HG03108 (cell line): Measurements from ENCODE around the gene KLC1.

Experiments
- ATAC-seq: cut with Tn5 transposase; IDR thresholded peaks from one replicate; pipeline ENCODE4 v1.9.1; 2021; ENCODE audit warnings: moderate library complexity; ENCODE audit not compliant: unreplicated experiment

KLC1 gene

GRCh38 chr14:103656756-103657133 lies 27.7 kb downstream of the KLC1 start:
- ATAC-seq: no peak

GRCh38 chr14:103657471-103657870 lies 28.5 kb downstream of the KLC1 start:
- ATAC-seq: no peak

- no peak for ATAC-seq
These were observed 30.6 kb downstream of the KLC1 start for GRCh38 chr14:103659631-103660030.

DNA sequence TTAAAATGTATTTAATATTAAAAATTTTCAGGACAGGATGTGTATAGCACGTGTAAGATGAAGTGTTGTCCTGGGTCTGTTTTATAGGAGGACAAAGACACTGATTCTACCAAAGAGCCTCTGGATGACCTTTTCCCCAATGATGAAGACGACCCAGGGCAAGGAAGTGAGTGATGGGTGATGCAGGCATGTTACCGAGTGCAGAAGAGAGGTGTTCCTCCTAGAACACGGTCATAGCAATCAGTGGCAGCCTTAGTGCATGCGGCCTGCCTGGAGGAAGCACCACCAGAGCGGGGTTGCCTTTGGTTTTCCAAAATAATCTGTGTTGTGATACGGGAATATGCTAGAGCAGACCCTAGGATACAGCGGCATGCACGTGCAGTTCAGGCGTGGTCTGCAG lies 33.0 kb downstream of the KLC1 start:
- ATAC-seq: no peak

GRCh38 chr14:103662591-103662990 lies 33.6 kb downstream of the KLC1 start:
- no peak for ATAC-seq

- ATAC-seq: no peak
These were observed 34.5 kb downstream of the KLC1 start for GRCh38 chr14:103663506-103663905.

DNA sequence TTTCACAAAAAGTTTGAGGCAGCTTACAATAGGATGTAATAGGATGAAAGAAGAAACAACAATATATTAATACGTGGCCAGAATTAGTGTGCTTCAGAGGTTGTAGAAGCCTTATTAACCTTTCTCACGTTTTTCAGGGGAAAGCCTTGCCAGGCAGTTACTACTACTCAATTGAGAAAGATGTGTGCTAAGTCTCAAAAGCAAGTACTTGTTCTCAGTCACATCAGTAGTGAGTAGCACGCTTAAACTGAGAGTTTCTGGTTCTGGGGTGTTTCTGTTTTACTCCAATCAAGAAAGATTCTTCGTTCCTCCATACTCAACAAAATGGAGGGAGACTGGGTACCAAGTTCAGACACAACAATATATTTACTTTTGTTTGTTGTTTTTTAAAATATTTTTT lies 38.7 kb downstream of the KLC1 start:
- no peak for ATAC-seq

DNA sequence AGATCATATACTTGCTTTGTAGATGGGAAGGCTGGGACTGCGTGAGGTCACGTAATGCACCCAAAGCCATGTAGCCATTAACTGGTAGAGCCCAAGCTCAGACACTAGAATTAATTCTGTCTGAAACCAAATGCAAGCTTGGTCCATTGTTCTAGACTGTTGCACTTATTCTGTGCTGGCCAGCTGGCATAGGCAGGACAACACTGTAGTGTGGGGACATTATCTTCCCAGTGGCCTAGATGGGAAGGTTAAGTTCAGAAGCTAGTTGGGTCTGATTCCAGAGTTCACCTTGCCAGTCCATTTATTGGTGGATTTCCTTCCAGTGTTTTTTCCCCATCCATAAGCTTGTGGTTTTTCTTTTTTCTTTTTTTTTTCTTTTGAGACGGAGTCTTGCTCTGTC lies 39.1 kb downstream of the KLC1 start:
- ATAC-seq: no peak

GRCh38 chr14:103669370-103669769 lies 40.4 kb downstream of the KLC1 start:
- ATAC-seq: no peak

GRCh38 chr14:103671911-103672310 lies 42.9 kb downstream of the KLC1 start:
- no peak for ATAC-seq

GRCh38 chr14:103675957-103676356 lies 46.9 kb downstream of the KLC1 start:
- no peak for ATAC-seq

DNA sequence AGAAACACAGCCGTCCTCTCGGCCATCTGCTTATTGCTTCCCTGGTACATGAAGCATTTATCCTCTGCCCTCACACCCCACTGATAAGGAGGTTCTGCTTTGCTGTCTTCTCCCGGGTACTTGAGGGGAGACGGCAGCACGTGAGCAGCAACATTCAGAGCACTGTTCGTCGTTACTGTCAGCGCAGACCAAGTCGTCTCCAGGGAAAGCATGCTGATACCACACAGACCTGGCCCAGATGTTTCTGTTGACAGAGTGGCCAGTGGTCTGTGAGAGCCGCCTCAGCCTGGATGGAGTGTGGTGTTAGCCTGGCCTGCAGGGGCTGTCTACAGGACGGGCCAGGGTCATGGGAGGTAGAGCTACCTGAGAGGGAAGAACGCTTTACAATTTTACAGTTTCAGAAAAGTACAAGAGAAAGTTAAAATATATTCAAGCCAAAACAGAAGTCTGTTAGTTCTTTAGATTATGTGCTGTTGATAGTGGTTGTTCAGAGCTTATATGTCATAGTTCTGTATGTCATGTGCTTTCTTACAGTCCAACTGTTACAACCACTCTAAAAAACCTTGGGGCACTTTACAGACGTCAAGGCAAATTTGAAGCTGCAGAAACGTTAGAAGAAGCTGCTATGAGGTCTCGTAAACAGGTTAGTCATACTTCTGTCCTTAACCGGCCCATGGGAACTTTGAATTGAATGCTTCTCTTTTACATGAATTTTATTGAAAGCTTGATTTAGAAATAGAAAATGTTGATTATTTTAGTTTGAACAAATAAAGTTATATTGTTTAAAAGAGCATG lies 48.1 kb downstream of the KLC1 start:
- no peak for ATAC-seq

- no peak for ATAC-seq
These were observed 50.3 kb downstream of the KLC1 start for GRCh38 chr14:103679351-103679750.

GRCh38 chr14:103680491-103681231 lies 51.6 kb downstream of the KLC1 start:
- no peak for ATAC-seq

DNA sequence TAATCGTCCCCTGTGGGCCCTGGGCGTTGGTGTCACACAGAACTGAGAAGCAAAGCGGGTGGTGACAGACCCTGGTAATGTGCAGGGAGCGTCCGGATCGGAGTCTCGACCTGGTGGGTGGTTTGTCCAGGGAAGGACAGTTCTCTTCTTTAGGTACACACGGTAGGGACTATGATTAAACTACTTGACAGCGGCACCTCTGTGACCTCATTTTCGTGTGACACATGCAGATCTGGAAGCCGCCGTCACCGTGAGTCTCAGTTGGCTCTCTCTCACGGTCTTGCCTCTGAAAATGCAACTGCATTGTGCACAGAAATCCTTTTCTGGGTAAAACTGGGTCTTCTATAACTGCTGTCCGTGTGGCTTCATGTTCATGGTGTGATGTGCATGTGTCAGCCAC lies 54.1 kb downstream of the KLC1 start:
- ATAC-seq: no peak

GRCh38 chr14:103684471-103684870 lies 55.5 kb downstream of the KLC1 start:
- ATAC-seq: no peak

- no peak for ATAC-seq
These were observed 55.9 kb downstream of the KLC1 start for GRCh38 chr14:103684871-103685270.

DNA sequence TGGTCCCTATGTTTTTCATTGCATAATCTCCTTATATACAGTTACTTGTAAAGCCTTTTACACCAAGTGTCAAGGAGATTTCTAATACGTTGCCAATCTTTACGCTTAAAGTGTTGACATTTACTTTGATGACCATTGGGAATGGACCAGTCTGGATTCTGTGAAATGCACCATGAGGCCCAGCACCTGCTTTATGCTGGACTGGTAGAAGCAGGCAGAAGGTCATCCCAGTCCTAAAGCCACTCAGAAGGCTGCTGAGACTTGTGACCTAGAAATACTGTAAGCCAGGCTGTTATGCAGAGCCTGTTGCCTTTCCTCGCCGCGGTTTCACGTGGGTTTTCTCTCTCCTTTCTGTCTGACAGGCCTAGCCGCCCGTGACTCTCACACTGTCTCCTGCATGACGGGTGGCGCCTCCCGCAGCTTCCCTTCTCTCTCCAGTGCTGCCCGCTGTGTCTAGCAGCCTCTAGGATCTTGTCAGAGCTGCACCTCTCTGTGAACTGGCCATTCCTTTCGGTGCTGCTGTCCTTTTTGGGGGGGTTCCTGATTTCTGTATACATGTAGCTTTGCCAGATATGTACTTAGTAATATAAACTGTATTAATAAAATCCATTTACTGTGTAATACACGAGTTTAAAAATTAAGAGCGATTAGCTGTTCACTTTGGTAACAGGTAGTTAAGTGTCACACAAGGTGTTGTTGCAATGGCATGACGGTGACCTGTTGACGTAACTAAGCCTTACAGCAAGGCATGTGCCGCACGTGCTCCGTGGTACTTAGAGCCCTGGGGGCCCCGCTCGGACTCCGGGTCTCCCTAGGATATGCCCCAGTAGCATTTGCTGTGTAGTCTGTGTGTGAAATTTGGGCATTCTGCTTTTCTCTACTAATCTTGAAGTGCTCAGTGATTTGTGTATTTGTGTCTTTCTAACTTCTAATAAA lies 56.5 kb downstream of the KLC1 start:
- ATAC-seq: no peak

GRCh38 chr14:103686831-103687485 lies 57.9 kb downstream of the KLC1 start:
- ATAC-seq: no peak

GRCh38 chr14:103687712-103688111 lies 58.7 kb downstream of the KLC1 start:
- no peak for ATAC-seq

- ATAC-seq: no peak
These were observed 59.4 kb downstream of the KLC1 start for GRCh38 chr14:103688441-103688840.
